GM19035 (cell line): ENCODE results near the gene TPI1.

Experiments used
- ATAC-seq: cut with Tn5 transposase; IDR thresholded peaks from one replicate; pipeline ENCODE4 v1.9.1; 2021; ENCODE audit not compliant: unreplicated experiment

TPI1 gene

GRCh38 chr12:6867413-6868210 lies at the start of gene TPI1:
TSS of gene TPI1 (plus strand) at chr12:6867531. CDS start at chr12:6867567, 36 bp downstream.
- peak; percentile 56 for ATAC-seq

- no peak for ATAC-seq
Observed at GRCh38 chr12:6817662-6818157, 49.6 kb upstream of the TPI1 start.

- no peak for ATAC-seq
Observed at GRCh38 chr12:6818222-6818621, 49.1 kb upstream of the TPI1 start.

- no peak for ATAC-seq
Observed at GRCh38 chr12:6818645-6819044, 48.7 kb upstream of the TPI1 start.

GRCh38 chr12:6819106-6820030 lies 48.0 kb upstream of the TPI1 start:
- no peak for ATAC-seq

GRCh38 chr12:6820166-6820565 lies 47.2 kb upstream of the TPI1 start:
- ATAC-seq = no peak

- no peak for ATAC-seq
Observed at GRCh38 chr12:6821591-6822425, 45.5 kb upstream of the TPI1 start, which contains the start of gene GPR162. TSS of gene GPR162 (plus strand) at chr12:6821821. CDS start at chr12:6823899, 2,078 bp downstream.

GRCh38 chr12:6822426-6823135 lies 44.8 kb upstream of the TPI1 start:
- no peak for ATAC-seq

- ATAC-seq = no peak
Observed at GRCh38 chr12:6823182-6824084, 43.9 kb upstream of the TPI1 start.

GRCh38 chr12:6824085-6824775 lies 43.1 kb upstream of the TPI1 start:
- ATAC-seq = no peak

GRCh38 chr12:6824901-6825381 lies 42.4 kb upstream of the TPI1 start:
- ATAC-seq = no peak

GRCh38 chr12:6825398-6826124 lies 41.8 kb upstream of the TPI1 start:
- no peak for ATAC-seq

GRCh38 chr12:6826125-6826733 lies 41.1 kb upstream of the TPI1 start:
- no peak for ATAC-seq

GRCh38 chr12:6826734-6827436 lies 40.4 kb upstream of the TPI1 start:
- ATAC-seq = no peak

GRCh38 chr12:6827437-6827911 lies 39.9 kb upstream of the TPI1 start:
- no peak for ATAC-seq

- no peak for ATAC-seq
Observed at GRCh38 chr12:6827982-6828780, 39.1 kb upstream of the TPI1 start, which contains the start of gene P3H3. TSS of gene P3H3 (plus strand) at chr12:6828407. CDS start at chr12:6828441, 34 bp downstream.
